Measurements from ENCODE around the gene DMKN. TPM values are rescaled to one million over a fixed set of nuclear protein-coding genes. Genes with fewer than 3 reads are reported as not detected.

DMKN gene
- total RNA-seq, 2 donors from 2014 or later = 430 to 451 TPM

- no peak overlapping the region for H3K4me3 ChIP-seq (ENCODE audit: low read length)
- H3K9me3 ChIP-seq (ENCODE audit: control insufficient read depth, low read length) = no peaks in the 10 kb centered on the region
- Mint-ChIP-seq H3K4me3 (no peak overlapping the region), H3K4me1 (peaks cover 21% of the 10 kb centered on the region), H3K27me3 (ENCODE audit: insufficient read depth) (peaks cover 4% of the 10 kb centered on the region), H3K27ac (no peak overlapping the region), H3K9me3 (no peaks in the 10 kb centered on the region), H3K36me3 (ENCODE audit: low read depth) (no peaks in the 10 kb centered on the region)
- no peak overlapping the region for H3K9ac ChIP-seq (ENCODE audit: extremely low read depth, low read length, poor library complexity, severe bottlenecking)
- TF ChIP-seq CTCF (conservative IDR thresholded peaks at IDR 0.05) = no peak
- peaks cover 5% of the 10 kb centered on the region for H3K4me1 ChIP-seq (ENCODE audit: control insufficient read depth, insufficient read depth, low read length)
- no peaks in the 10 kb centered on the region for H3K36me3 ChIP-seq (ENCODE audit: control insufficient read depth, insufficient read depth, low read length)
- no peak for DNase-seq
- H3K27ac ChIP-seq (ENCODE audit: low read depth, low read length) = no peak overlapping the region
- no peaks in the 10 kb centered on the region for H3K27me3 ChIP-seq (ENCODE audit: control insufficient read depth, insufficient read depth, low read length, poor library complexity, severe bottlenecking)
- WGBS, 2 experiments (ENCODE audit: insufficient coverage in 1 of 2, insufficient read length in 1 of 2) = 83 to 92% methylated on average over 1 to 3 of the region's 3 CpGs
Observed at GRCh38 chr19:35455616-35456201, 57.7 kb downstream of the DMKN start.

DNA sequence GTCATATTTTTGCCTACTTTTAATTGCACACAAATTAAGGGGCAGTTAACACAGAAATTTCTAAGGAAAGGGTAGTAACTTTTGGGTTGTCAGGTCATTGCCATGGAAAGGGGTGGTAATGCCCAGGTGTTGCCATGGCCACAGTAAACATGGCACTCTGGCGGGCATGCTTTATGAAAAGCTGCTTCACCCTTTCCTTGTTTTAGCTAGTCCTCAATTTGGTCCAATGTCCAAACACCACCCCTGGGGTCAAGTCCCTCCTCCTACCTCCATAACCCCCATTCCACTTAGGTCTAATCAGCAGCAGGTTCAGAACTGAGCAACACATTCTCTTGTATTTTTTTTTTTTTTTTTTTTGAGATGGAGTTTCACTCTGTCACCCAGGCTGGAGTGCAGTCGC lies 58.8 kb downstream of the DMKN start:
- Histone ChIP-seq H3K27ac (ENCODE audit: low read depth, low read length) (no peak overlapping the region), H3K9me3 (ENCODE audit: control insufficient read depth, low read length) (no peaks in the 10 kb centered on the region), H3K4me3 (ENCODE audit: low read length) (no peak overlapping the region), H3K27me3 (ENCODE audit: control insufficient read depth, insufficient read depth, low read length, poor library complexity, severe bottlenecking) (no peaks in the 10 kb centered on the region), H3K36me3 (ENCODE audit: control insufficient read depth, insufficient read depth, low read length) (no peaks in the 10 kb centered on the region), H3K9ac (ENCODE audit: extremely low read depth, low read length, poor library complexity, severe bottlenecking) (no peak overlapping the region), H3K4me1 (ENCODE audit: control insufficient read depth, insufficient read depth, low read length) (peaks cover 5% of the 10 kb centered on the region)
- H3K4me3 Mint-ChIP-seq = no peak overlapping the region
- peaks cover 21% of the 10 kb centered on the region for H3K4me1 Mint-ChIP-seq
- H3K36me3 Mint-ChIP-seq (ENCODE audit: low read depth) = no peaks in the 10 kb centered on the region
- no peak overlapping the region for H3K27ac Mint-ChIP-seq
- no peak for TF ChIP-seq CTCF (conservative IDR thresholded peaks at IDR 0.05)
- 98 to 100% methylated on average over 1 to 2 of the region's 2 CpGs for WGBS, 2 experiments (ENCODE audit: insufficient coverage in 1 of 2, insufficient read length in 1 of 2)
- peaks cover 12% of the 10 kb centered on the region for H3K27me3 Mint-ChIP-seq (ENCODE audit: insufficient read depth)
- H3K9me3 Mint-ChIP-seq = no peaks in the 10 kb centered on the region
- no peak for DNase-seq

DNA sequence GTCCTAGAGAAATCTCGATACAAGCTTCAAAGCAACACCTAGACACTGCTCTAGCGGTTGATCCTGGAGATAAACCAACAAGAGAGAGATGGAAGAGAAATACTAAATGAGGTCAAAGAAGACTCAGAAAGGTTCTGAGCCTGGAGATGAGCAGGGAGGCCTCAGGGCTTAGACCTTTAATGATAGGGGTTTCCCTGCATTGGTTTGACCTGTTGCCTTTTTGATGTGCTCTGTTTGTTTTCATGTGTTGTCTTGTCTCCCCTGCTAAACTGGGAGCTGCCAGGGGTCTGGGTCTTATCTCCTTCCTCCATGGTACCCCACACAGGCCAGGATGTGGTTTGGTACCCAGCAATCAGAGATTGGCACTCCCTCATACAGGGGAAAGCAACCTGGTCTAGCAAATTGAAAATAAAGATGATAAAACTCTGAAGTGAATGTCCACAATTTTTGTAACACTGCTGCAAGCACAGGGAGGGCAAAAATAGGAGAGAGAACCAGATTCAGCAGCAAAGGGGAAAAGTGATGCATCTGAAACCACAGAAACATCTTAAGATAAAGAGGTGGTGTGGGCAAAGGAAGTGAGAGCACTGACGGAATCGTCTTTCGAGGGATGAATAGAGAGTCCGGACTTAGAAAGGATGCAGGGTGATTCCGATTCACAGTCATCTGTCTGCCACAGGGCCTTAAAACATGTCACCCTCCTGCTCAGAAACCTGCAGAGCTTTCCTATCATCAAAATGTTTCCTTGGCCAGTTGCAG lies 61.9 kb downstream of the DMKN start:
- peaks cover 12% of the 10 kb centered on the region for H3K27me3 Mint-ChIP-seq (ENCODE audit: insufficient read depth)
- WGBS, 2 experiments (ENCODE audit: insufficient coverage in 1 of 2, insufficient read length in 1 of 2) = 90 to 94% methylated on average over 5 to 7 of the region's 7 CpGs
- H3K9ac ChIP-seq (ENCODE audit: extremely low read depth, low read length, poor library complexity, severe bottlenecking) = no peak overlapping the region

More for the DNA sequence above, 61.9 kb downstream of the DMKN start:
- no peak for TF ChIP-seq CTCF (conservative IDR thresholded peaks at IDR 0.05)
- Mint-ChIP-seq H3K4me3 (no peak overlapping the region), H3K4me1 (peaks cover 2% of the 10 kb centered on the region), H3K9me3 (no peaks in the 10 kb centered on the region), H3K27ac (no peak overlapping the region), H3K36me3 (ENCODE audit: low read depth) (no peaks in the 10 kb centered on the region)
- Histone ChIP-seq H3K9me3 (ENCODE audit: control insufficient read depth, low read length) (no peaks in the 10 kb centered on the region), H3K27me3 (ENCODE audit: control insufficient read depth, insufficient read depth, low read length, poor library complexity, severe bottlenecking) (no peaks in the 10 kb centered on the region), H3K27ac (ENCODE audit: low read depth, low read length) (no peak overlapping the region), H3K36me3 (ENCODE audit: control insufficient read depth, insufficient read depth, low read length) (no peaks in the 10 kb centered on the region), H3K4me1 (ENCODE audit: control insufficient read depth, insufficient read depth, low read length) (no peaks in the 10 kb centered on the region), H3K4me3 (ENCODE audit: low read length) (no peak overlapping the region)
- DNase-seq = no peak

Data from endodermal cell (in vitro differentiated cells).